MM.1S (cell line): ENCODE results near the gene CXCL8.

Experiments
- EZH2 ChIP-seq: fragments of 300-600 bp; sonication (generic); optimal IDR thresholded peaks from 2 replicates; pipeline ENCODE3; 2017; ENCODE audit warnings: low read depth, mild to moderate bottlenecking, antibody characterized with exemption, low read length, mixed read lengths
- TF ChIP-seq, protein P1 (sequence below): fragments of 300-600 bp; sonication (generic); IDR thresholded peaks from 2 replicates; pipeline ENCODE4 v1.5.1; 2016; ENCODE audit warnings: antibody characterized with exemption, low read length, mixed read lengths

DNA sequence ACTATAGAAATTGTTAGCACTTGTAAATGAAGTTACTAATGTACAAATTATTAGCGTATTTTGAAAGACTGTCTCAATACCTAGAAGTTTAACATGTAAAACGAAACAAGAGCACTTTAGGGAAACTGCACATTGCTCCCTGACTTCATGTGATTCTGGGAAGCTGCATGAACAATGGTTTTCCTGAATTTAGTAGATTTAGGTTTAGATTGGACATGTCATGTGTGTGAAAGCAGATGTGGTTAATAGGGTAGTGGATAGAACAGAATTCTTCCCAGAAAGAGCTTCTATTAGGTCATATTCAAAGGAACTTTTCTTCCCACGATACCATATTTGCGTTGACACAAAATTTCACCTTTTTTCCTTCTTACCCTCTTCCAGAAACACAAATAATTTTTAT, 14.9 kb upstream of the CXCL8 start:
- TF ChIP-seq, protein P1, sequence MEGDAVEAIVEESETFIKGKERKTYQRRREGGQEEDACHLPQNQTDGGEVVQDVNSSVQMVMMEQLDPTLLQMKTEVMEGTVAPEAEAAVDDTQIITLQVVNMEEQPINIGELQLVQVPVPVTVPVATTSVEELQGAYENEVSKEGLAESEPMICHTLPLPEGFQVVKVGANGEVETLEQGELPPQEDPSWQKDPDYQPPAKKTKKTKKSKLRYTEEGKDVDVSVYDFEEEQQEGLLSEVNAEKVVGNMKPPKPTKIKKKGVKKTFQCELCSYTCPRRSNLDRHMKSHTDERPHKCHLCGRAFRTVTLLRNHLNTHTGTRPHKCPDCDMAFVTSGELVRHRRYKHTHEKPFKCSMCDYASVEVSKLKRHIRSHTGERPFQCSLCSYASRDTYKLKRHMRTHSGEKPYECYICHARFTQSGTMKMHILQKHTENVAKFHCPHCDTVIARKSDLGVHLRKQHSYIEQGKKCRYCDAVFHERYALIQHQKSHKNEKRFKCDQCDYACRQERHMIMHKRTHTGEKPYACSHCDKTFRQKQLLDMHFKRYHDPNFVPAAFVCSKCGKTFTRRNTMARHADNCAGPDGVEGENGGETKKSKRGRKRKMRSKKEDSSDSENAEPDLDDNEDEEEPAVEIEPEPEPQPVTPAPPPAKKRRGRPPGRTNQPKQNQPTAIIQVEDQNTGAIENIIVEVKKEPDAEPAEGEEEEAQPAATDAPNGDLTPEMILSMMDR: no peak
- no peak for TF ChIP-seq EZH2
